Gastroesophageal sphincter (tissue), 4 donors: ENCODE data around the gene GTPBP1. TPM values are rescaled to one million over a fixed set of nuclear protein-coding genes. Genes with fewer than 3 reads are reported as not detected.

ENCODE experiments used
- ATAC-seq: fragments of 150-250 bp; one replicate; pipeline ENCODE4 v1.9.1; 2016; ENCODE audit warnings: mild to moderate bottlenecking, moderate library complexity
- H3K27ac ChIP-seq, 4 donors: fragments of 200-600 bp; sonication (generic) in 3 of 4; 1 replicate in 3 of 4; 2 replicates in 1 of 4; pipeline ENCODE4 v1.5.1; 2016 to 2019
- H3K27me3 ChIP-seq: fragments of 200-600 bp; sonication (generic); one replicate; pipeline ENCODE4 v1.5.1; 2019
- H3K36me3 ChIP-seq, 2 donors: fragments of 200-600 bp; sonication (generic); one replicate each; pipeline ENCODE4 v1.5.1; 2019; ENCODE audit warnings: control low read depth in 1 of 2
- H3K4me1 ChIP-seq, 3 donors: fragments of 200-600 bp; sonication (generic); 1 replicate in 2 of 3; 2 replicates in 1 of 3; pipeline ENCODE4 v1.5.1; 2016 to 2019; ENCODE audit warnings: control low read depth in 2 of 3
- H3K4me3 ChIP-seq, 2 donors: fragments of 200-600 bp; sonication (generic); one replicate each; pipeline ENCODE4 v1.5.1; 2019; ENCODE audit warnings: mild to moderate bottlenecking in 1 of 2, moderate library complexity in 1 of 2
- H3K9me3 ChIP-seq, 3 donors: fragments of 200-600 bp; sonication (generic); one replicate each; pipeline ENCODE4 v1.5.1; 2017 to 2019; ENCODE audit warnings: control low read depth in 2 of 3
- EP300 ChIP-seq: sonication (generic); formaldehyde crosslinking; IDR thresholded peaks from one replicate; pipeline ENCODE4 v1.6.1; 2017; ENCODE audit warnings: antibody characterized with exemption, mild to moderate bottlenecking
- POLR2A ChIP-seq, 2 donors: fragments of 450-650 bp; IDR thresholded peaks; one replicate each; pipeline ENCODE4 v1.6.1; 2017; ENCODE audit warnings: antibody characterized with exemption in 2 of 2, mild to moderate bottlenecking in 2 of 2, moderate library complexity in 1 of 2
- POLR2AphosphoS5 ChIP-seq: sonication (generic); formaldehyde crosslinking; IDR thresholded peaks from one replicate; pipeline ENCODE4 v1.6.1; 2017; ENCODE audit warnings: antibody characterized with exemption
- WGBS, 2 donors: methylation state at CpG; one replicate each; pipeline ENCODE4 v1.1.5; 2018; ENCODE audit warnings: low coverage in 1 of 2; 5-methylcytosine and 5-hydroxymethylcytosine counted together
- total RNA-seq, 4 donors: library from RNA; depleted of rRNA; stranded (reverse); fragments of >200 nt; gene quantifications; one replicate each; pipeline ENCODE4 v1.1.0, GENCODE V29; 2016
- TF ChIP-seq, protein P1 (sequence below), 4 experiments: fragments of 200-600 bp in 2 of 4; fragments of 450-650 bp in 2 of 4; sonication (generic) in 1 of 4; IDR thresholded peaks; one replicate each; pipeline ENCODE4 v1.5.1; 2017 to 2019; ENCODE audit warnings: antibody characterized with exemption in 4 of 4, mild to moderate bottlenecking in 2 of 4, moderate library complexity in 2 of 4

The GTPBP1 gene
- total RNA-seq, 4 donors from 2014 or later = 46.9 to 63.0 (median 51.6) TPM

DNA sequence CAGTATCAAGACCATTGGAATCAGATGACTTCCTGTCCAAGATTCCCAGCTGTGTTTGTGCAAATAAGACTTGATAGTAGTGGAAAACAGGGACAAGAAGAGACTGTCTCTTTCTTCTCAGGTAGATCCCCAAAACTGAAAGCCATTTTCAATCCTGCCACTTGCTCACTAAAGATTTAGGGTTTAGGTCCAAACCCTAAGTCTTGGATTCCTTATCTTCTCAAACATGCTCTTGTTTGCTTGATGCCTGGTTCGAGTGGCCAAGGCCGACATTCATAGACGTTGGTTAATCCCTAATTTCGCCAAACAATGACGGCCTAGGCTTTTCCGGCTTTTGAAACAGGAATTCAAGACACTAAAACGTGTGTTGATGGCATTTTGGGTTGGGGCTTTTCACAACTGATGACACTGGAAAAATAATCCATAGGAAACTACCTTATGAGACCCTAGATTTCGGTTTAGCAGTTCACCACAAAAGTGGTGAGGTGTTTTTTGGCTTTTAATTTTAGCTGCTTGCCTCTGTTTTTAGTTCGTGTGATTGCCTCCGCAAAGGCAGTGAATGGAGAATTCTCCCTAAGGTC lies 1.0 kb upstream of the GTPBP1 start:
- no peak for ATAC-seq
- Histone ChIP-seq H3K4me3 (peak overlapping the region; percentile 17 to 40), H3K36me3 (peaks cover 0 to 7% of the 10 kb centered on the region in 2 donors), H3K27ac (peak overlapping the region; percentile 75 to 100 (median 86)), H3K4me1 (peaks cover 6 to 54% (median 14%) of the 10 kb centered on the region in 3 donors), H3K9me3 (no peaks in the 10 kb centered on the region), H3K27me3 (no peaks in the 10 kb centered on the region)
- TF ChIP-seq EP300 = no peak
- TF ChIP-seq POLR2A (IDR thresholded peaks at IDR 0.05) = no peak
- WGBS, 2 donors = 8 to 16% methylated on average over 10 of the region's 10 CpGs

DNA sequence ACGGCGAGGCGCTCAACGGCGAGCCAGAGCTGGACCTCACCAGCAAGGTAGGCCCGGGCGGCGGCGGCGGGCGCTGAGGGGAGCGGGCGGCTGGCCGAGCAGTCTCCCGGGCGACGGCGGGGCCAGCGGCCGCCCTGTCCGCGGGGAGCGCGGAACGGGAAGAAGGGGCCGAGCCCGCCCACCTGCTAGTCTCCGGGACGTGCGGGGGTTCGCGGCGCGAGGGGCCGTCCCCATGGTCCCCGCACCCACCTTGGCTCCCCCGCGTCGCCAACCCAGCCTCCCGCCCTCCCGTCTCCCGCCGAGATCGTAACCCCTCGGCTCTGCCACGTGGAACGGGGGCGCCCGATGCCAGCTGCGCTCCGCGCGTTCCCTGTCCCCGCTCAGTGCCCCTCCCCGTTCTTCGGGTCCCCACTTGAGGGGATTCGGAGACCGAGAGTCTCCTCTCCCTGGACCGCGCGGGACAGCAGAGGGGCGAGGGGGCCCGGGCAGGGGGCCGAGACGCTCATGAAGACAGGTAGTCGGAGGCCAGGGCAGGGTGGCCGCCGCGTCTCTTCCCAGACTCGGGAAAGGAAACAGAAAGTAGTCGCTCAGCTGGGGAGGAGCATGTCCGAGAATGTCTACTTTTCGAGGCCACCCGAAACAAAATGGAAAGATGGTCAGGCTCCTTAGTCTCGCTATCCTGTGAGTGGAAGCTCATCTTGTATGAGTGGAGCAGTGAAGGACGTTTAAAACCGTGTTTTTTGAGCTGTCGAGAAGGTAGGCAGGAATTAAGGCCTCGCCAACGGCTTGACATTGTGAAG lies 557 bp downstream of the GTPBP1 start:
- peak overlapping the region; percentile 87 to 100 (median 99) for H3K27ac ChIP-seq
- 0 to 1% methylated on average over 9 to 12 of the region's 80 CpGs for WGBS, 2 donors
- no peaks in the 10 kb centered on the region for H3K9me3 ChIP-seq
- peak overlapping the region; percentile 85 to 88 for H3K4me3 ChIP-seq
- H3K4me1 ChIP-seq = peaks cover 6 to 51% (median 14%) of the 10 kb centered on the region in 3 donors
- H3K36me3 ChIP-seq = peaks cover 0 to 22% of the 10 kb centered on the region in 2 donors
- no peaks in the 10 kb centered on the region for H3K27me3 ChIP-seq
- ATAC-seq = peak; percentile 5
- TF ChIP-seq, protein P1, sequence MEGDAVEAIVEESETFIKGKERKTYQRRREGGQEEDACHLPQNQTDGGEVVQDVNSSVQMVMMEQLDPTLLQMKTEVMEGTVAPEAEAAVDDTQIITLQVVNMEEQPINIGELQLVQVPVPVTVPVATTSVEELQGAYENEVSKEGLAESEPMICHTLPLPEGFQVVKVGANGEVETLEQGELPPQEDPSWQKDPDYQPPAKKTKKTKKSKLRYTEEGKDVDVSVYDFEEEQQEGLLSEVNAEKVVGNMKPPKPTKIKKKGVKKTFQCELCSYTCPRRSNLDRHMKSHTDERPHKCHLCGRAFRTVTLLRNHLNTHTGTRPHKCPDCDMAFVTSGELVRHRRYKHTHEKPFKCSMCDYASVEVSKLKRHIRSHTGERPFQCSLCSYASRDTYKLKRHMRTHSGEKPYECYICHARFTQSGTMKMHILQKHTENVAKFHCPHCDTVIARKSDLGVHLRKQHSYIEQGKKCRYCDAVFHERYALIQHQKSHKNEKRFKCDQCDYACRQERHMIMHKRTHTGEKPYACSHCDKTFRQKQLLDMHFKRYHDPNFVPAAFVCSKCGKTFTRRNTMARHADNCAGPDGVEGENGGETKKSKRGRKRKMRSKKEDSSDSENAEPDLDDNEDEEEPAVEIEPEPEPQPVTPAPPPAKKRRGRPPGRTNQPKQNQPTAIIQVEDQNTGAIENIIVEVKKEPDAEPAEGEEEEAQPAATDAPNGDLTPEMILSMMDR (IDR thresholded peaks at IDR 0.05) = no peak
- peak; percentile 6 for TF ChIP-seq POLR2AphosphoS5

DNA sequence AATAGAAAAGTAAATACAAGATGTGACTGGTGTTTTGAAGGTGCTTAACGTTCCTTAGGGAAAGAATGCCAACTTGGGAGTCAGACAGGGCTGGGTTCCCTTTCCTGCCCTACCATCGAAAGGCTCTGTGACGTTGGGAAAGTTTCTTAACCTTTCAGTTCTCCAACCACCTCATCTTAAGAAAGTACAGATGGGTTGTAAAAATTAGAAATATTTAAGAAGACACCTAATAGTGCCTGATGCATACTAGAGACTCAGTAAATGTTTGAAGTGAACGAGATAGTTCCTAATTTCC lies 1.1 kb downstream of the GTPBP1 start:
- Histone ChIP-seq H3K27me3 (no peaks in the 10 kb centered on the region), H3K36me3 (peaks cover 0 to 22% of the 10 kb centered on the region in 2 donors)

DNA sequence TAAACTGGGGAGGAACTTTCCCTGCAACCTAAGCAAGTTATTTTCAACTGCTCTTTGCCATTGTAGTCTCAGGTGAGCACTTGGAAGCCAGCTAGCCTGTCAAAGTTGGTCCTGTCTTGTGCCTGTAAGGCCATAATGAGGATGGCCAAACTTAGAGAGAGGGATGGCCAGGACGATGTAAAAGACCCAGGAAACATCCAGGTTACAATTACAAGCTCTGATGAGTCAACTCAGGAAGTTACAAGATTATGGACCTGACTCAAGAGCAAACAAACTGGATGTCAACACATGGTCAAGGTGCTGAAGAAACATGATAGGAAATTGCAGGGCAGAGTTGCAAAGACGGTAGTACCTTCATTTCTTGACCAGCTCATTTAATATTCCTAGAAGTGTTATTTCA lies 1.6 kb downstream of the GTPBP1 start:
- peak overlapping the region in 3 of 4 donors; percentile 98 to 100 (median 100) for H3K27ac ChIP-seq
- TF ChIP-seq, protein P1 (IDR thresholded peaks at IDR 0.05) = no peak
- TF ChIP-seq POLR2A (IDR thresholded peaks at IDR 0.05) = no peak
- TF ChIP-seq EP300 = no peak
- no peak for TF ChIP-seq POLR2AphosphoS5
- no peak for ATAC-seq
- peaks cover 6 to 53% (median 14%) of the 10 kb centered on the region in 3 donors for H3K4me1 ChIP-seq
- H3K4me3 ChIP-seq = peak overlapping the region; percentile 85 to 88
- WGBS, 2 donors = 62% methylated on average over 1 of the region's 2 CpGs; no CpG with 5 or more reads in 1 of the 2 donors
- no peaks in the 10 kb centered on the region for H3K9me3 ChIP-seq
- peaks cover 0 to 27% of the 10 kb centered on the region in 2 donors for H3K36me3 ChIP-seq
- no peaks in the 10 kb centered on the region for H3K27me3 ChIP-seq

More for the DNA sequence above, 1.1 kb downstream of the GTPBP1 start:
- Histone ChIP-seq H3K9me3 (no peaks in the 10 kb centered on the region), H3K27ac (peak overlapping the region; percentile 87 to 100 (median 99)), H3K4me3 (peak overlapping the region; percentile 85 to 88), H3K4me1 (peaks cover 6 to 48% (median 14%) of the 10 kb centered on the region in 3 donors)
- TF ChIP-seq, protein P1 (IDR thresholded peaks at IDR 0.05) = no peak
- peak; percentile 3 for TF ChIP-seq POLR2AphosphoS5
- ATAC-seq = no peak
- 0% methylated on average over 4 of the region's 4 CpGs for WGBS, 2 donors

DNA sequence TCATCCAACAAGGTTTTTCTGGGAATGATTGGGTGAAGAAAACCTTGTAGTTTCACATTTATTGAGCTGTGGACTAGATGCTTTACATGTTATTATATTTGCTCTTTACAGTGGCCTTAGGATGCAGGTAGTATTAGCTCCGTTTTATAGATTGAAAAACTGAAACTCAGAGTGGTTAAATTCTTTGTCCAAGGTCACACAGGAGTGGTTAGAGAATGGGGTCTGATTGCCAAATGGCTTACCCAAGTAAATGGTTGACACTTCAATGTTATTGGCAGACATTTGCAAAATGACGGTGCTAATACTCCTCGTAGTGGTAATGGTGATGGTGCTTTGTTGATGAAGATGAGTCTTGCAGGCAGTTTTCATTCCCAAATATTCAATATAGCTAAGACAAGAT lies 2.2 kb downstream of the GTPBP1 start:
- 79 to 83% methylated on average over 3 of the region's 3 CpGs for WGBS, 2 donors

More for the DNA sequence above, 2.2 kb downstream of the GTPBP1 start:
- Histone ChIP-seq H3K9me3 (no peaks in the 10 kb centered on the region), H3K36me3 (peaks cover 0 to 28% of the 10 kb centered on the region in 2 donors), H3K27me3 (no peaks in the 10 kb centered on the region), H3K4me3 (no peak overlapping the region), H3K4me1 (peaks cover 6 to 59% (median 14%) of the 10 kb centered on the region in 3 donors), H3K27ac (no peak overlapping the region)
- no peak for ATAC-seq
- TF ChIP-seq POLR2A (IDR thresholded peaks at IDR 0.05) = no peak
- no peak for TF ChIP-seq EP300
